Naive thymus-derived CD4-positive, alpha-beta T cell (primary cell): ENCODE data around the gene GPR146. TPM values are rescaled to one million over a fixed set of nuclear protein-coding genes. Genes with fewer than 3 reads are reported as not detected.

Experiments
- microRNA-seq: library from miRNA; unstranded; fragments of <30 nt; microRNA quantifications from one replicate; pipeline ENCODE4 v1.2.0, GENCODE V29; 2022; ENCODE audit warnings: borderline microRNAs expressed
- polyA plus RNA-seq, 2 donors: library from polyadenylated mRNA; unstranded; fragments of 300-500 nt; fragmentation: Illumina TruSeq; gene quantifications; one replicate each; pipeline ENCODE4 v1.2.3, GENCODE V29; 2021
- total RNA-seq, 6 experiments: library from RNA in 5 of 6; stranded (reverse) in 5 of 6; gene quantifications; 1 replicate in 5 of 6; 2 replicates in 1 of 6; pipeline ENCODE4 v1.2.3 and lab custom pipeline; 2021 to 2026

Gene GPR146
- total and polyA plus RNA-seq, 7 experiments from 2014 or later: 10.1 to 26.5 (median 15.9) TPM

Small RNAs within 50 kb of the gene (microRNA-seq; reads per million reads assigned to microRNA genes)
- gene MIR339: 1,619 reads per million, percentile 86 among the genes with 10 or more reads in this experiment

Other genes starting within 250 kb of the GPR146 start
- 100 to 1,000 TPM in 3 of 5 experiments, 10 to 100 TPM in 2; 58.4 to 254 (median 114) TPM for gene SUN1, start 212.1 kb upstream of the GPR146 start, total RNA-seq
- 10 to 100 TPM; 39.4 to 69.0 TPM for gene SUN1, start 212.1 kb upstream of the GPR146 start, polyA plus RNA-seq
- 10 to 100 TPM; 42.6 to 82.1 (median 52.6) TPM for gene GET4, start 168.0 kb upstream of the GPR146 start, total RNA-seq
- gene GET4, start 168.0 kb upstream of the GPR146 start, polyA plus RNA-seq: 10 to 100 TPM; 20.5 to 38.6 TPM
- 10 to 100 TPM in 3 of 5 experiments, 1 to 10 TPM in 2; 5.0 to 68.6 (median 17.3) TPM for gene ADAP1, start 89.9 kb upstream of the GPR146 start, total RNA-seq
- gene ADAP1, start 89.9 kb upstream of the GPR146 start, polyA plus RNA-seq: 1 to 10 TPM; 3.8 to 5.5 TPM
- gene COX19, start 69.0 kb upstream of the GPR146 start, total RNA-seq: 10 to 100 TPM; 18.3 to 48.2 (median 46.1) TPM
- 10 to 100 TPM; 26.7 to 28.1 TPM for gene COX19, start 69.0 kb upstream of the GPR146 start, polyA plus RNA-seq
- not detected for gene CYP2W1, start 61.4 kb upstream of the GPR146 start, total RNA-seq
- gene CYP2W1, start 61.4 kb upstream of the GPR146 start, polyA plus RNA-seq: not detected
- gene GPER1, start 43.6 kb downstream of the GPR146 start, total RNA-seq: 1 to 10 TPM in 1 of 5 experiments, under 1 TPM in 1, not detected in 3; 0.13 to 1.3 TPM
- gene GPER1, start 43.6 kb downstream of the GPR146 start, polyA plus RNA-seq: under 1 TPM; 0.21 to 0.47 TPM
- 10 to 100 TPM; 21.2 to 74.5 (median 38.6) TPM for gene ZFAND2A, start 115.7 kb downstream of the GPR146 start, total RNA-seq
- 10 to 100 TPM; 43.2 to 51.7 TPM for gene ZFAND2A, start 115.7 kb downstream of the GPR146 start, polyA plus RNA-seq
- gene UNCX, start 188.3 kb downstream of the GPR146 start, total RNA-seq: not detected
- not detected for gene UNCX, start 188.3 kb downstream of the GPR146 start, polyA plus RNA-seq